GM19468 (cell line): Measurements from ENCODE around the gene KCNIP3.
"Not testable (repeated sequence)": the region's sequence is repeated elsewhere in the genome, so short reads cannot be mapped to it uniquely, and the experiment has no call there.

Source experiments
- ATAC-seq: cut with Tn5 transposase; IDR thresholded peaks from one replicate; pipeline ENCODE4 v1.9.1; 2021; ENCODE audit warnings: mild to moderate bottlenecking, moderate library complexity, moderate number of reproducible peaks; ENCODE audit not compliant: unreplicated experiment; ENCODE audit errors: extremely low read depth

Gene KCNIP3

DNA sequence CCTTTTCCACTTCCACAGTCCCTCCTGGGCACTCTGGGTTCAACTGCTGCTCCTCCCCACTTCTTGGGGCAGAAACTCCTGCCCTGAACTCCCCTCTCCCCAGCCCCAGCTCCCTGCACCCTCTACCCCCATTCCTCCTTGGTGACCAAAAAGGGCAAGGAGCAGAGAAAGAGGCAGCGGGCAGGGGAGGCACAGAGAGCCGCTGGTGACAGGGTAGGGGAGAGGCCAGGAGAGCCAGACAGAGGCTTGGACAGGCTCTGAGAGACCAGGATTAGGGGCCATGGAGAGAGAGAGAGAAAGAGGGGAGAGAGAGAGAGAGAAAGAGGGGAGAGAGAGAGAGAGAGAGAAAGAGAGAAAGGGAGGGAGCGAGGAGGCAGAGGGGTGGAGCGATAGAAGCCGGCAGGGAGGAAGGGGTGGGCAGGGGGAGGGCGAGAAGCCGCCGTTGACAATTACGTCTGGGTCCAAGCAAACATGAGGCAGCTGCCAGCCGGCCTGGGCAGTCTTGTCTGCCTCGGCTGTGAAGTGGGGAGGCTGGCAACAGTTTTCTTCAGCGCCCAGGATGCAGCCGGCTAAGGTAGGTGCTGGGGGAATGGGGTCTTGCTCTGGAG, at the start of gene KCNIP3:
TSS of gene KCNIP3 (plus strand) at position 468 of the 608 bp plus-strand sequence. CDS start at position 560, 92 bp downstream.
- no peak for ATAC-seq

- ATAC-seq, result no peak
These were observed 38.9 kb upstream of the KCNIP3 start for GRCh38 chr2:95258271-95258670.

- ATAC-seq, result no peak
These were observed 36.8 kb upstream of the KCNIP3 start for GRCh38 chr2:95260028-95261023.

DNA sequence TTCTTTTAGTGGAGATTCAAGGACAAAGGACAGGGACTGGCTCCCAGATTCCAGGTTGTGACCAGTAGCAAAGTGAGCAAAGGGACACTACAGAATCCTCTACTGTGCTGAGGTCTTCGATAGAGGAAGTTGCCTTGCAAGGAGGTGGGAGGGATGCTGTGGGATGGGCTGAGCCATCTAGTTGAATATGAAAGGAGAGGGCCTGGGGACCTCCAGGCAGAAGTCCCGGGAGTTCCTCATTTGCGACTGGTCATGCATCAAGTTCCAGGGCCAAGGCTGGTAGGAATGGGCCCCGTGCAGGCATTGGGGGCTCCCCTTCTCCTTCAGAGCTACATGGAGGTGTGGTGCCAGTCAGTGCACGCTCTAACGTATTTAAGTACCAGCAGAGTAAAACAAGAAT, 35.5 kb upstream of the KCNIP3 start:
- no peak for ATAC-seq

GRCh38 chr2:95262896-95263542, 34.1 kb upstream of the KCNIP3 start:
- no peak for ATAC-seq

DNA sequence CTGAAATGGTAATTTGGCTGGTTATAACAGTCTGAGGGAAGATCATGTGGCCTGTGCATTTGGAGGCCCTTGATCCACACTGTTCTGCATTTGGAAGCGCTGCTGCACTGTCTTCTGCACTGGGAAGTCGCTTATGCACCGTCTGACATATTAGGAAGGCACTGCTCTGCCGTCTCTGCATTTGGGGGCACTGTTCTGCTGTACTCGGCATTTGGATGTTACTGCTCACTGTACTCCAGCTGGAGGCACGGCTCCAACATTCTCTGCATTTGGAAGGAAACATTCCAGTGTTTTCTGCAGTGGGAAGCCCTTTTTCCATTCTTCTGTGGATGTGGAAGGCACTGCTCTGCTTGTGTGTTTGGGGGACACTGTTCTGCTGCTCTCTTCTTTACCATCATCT, 32.5 kb upstream of the KCNIP3 start:
- no peak for ATAC-seq

DNA sequence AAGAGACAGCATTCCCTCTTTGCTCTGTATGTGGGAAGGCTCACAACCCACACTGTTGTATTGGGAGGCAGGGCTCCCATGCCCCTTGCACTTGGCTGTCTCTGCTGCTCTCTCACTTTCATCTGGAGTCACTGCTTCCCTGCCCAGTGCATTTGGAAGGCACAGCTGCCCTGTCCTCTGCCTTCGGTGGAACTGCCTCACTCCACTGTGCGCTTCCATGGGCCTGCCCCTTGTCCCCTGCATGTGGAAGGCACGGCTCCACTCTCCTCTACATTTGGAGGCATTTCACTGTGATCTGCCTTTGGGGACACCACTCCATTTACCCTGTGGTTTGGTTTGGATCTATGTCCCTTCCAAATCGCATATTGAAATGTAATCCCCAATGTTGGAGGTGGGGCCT, 32.0 kb upstream of the KCNIP3 start:
- ATAC-seq, result no peak

DNA sequence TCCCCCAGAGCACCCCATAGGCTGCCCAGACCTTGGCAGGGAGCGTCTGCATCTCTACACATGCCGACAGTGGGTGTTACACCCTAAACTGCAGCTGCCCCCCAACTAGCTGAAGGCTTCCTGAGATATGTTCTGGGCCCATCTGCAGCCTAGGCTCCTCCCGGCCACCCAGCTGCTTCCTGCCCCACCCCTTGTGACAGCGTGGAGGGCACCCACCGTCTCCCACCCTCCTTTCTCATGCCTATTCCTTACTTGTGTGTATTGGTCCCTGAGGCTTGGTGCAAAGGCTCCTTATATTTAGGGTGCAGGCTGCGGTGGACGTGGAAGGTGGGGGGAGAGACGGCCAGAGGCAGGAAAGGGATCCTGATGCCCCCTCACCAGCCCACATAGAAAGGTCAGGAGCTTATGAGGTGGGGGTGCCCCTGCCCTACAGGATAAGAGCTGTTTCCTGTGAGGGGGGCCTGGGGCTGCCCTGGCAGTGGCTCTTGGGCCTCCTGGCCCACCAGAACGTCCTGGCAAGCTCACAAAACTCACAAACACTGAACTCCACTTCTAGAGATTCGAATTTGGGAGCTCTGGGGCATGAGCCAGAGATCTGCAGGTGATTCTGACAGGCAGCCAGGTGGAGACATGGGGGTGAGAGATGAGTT, 30.2 kb upstream of the KCNIP3 start:
- no peak for ATAC-seq

DNA sequence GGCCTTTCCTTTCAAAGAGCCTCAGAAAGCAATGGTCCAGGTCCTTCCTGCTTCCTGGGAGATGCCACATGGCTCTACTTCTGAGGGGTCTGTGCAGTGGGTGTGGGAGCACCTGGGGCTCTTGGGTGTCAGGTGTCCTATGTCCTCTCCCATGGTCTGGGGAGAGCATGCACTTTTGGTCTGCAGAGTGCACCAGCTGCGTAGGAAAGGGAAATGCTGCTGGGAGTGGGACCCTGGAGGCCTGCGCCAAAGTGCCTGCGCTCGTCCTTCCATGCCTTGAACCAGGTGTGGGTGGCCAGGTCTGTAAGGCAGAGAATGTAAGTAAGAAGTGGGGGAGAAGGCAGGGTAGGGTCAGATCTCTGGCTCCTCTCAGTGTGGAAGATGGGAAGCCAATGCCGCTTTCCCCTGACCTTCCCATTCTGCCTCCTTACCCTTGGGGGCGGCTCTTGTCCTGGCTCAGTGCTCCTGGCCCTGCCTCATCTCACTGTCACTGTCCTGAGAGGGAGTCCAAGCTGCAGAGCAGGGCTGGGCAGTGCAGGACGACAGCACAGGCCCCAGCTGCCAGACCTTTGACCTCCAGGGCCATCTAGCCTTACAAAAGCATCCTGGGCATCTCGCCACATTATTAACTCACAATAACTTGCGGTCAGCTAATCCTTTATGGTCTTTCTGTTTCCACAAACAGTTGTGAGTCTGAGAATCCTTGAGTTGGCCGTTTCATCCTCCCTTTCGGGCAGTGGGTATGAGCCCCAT, 29.5 kb upstream of the KCNIP3 start:
- ATAC-seq, result no peak

- ATAC-seq, result no peak
These were observed 28.7 kb upstream of the KCNIP3 start for GRCh38 chr2:95268211-95269035.

DNA sequence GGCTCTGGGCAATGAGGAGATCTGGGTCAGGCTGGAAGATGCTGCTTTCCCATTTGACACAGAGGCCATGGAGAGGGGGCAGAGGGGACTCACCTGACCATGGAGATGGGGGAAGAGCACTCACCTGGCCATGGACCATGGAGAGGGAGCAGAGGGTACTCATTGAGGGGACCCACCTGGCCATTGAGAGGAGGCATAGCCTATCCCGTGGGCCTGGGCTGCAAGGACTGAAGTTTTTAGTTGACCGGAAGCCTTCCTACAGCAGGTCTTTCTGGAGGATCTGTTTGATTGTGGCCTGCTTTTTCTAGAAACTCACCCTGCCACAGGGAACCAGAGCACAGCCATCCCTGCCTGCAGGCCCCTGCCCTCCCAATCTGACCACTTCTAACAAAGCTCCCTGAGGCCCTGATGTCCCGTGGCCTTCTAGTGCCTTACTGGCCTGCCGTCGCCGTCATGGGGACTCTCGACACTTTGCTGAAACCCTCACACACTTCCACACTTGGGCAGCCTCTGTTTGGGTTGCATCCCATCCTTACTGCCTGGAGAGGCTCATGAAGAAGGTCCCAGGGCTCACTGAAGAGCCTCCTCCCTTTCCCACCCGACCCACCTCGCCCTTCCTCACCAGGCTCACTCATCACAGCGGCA, 28.0 kb upstream of the KCNIP3 start:
- no peak for ATAC-seq

- ATAC-seq, result not testable (repeated sequence)
These were observed 27.4 kb upstream of the KCNIP3 start for GRCh38 chr2:95269745-95270144.

- ATAC-seq, result no peak
These were observed 26.5 kb upstream of the KCNIP3 start for GRCh38 chr2:95270541-95271081.

DNA sequence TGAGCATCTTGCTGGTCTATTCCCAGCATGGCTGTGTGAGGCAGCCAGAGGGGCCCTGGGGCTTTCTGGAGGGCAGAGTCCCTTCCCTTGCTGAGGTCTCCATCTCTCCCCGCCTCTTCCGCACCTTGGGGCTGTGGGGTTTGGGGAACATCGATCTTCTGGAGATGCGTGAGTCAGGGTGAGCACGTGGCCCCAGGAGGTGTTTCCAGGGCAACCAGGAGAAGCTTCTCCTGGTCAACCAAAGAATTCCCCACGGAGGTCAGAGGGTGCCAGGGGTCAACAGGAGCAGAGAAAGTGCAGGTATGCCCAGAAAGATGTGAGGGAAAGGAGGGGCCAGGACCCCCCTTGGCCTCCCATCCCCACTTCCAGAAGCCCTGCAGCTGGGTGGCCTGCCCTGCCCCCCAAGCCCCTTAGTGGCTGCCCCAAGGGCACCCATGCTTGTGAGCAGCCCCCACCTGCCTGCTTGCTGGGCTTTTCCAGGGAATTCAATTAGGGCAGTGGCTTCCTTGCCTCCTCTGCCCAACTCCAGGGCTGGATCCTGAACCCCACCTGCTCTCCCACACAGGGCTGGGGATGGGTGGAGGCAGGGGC, 25.7 kb upstream of the KCNIP3 start:
- no peak for ATAC-seq

GRCh38 chr2:95272299-95272751, 24.8 kb upstream of the KCNIP3 start:
- no peak for ATAC-seq

GRCh38 chr2:95272781-95273180, 24.4 kb upstream of the KCNIP3 start:
- ATAC-seq, result no peak

GRCh38 chr2:95273566-95274290, 23.4 kb upstream of the KCNIP3 start:
- ATAC-seq, result no peak
